ENCODE data around the gene RCOR2. TPM values are rescaled to one million over a fixed set of nuclear protein-coding genes. Genes with fewer than 3 reads are reported as not detected.

Gene RCOR2
- total and polyA plus RNA-seq, 2 of the 13 experiments (the other 11 are each of a cell fraction or from before 2014, with no cell fraction given) = 8.3 to 8.5 TPM

DNA sequence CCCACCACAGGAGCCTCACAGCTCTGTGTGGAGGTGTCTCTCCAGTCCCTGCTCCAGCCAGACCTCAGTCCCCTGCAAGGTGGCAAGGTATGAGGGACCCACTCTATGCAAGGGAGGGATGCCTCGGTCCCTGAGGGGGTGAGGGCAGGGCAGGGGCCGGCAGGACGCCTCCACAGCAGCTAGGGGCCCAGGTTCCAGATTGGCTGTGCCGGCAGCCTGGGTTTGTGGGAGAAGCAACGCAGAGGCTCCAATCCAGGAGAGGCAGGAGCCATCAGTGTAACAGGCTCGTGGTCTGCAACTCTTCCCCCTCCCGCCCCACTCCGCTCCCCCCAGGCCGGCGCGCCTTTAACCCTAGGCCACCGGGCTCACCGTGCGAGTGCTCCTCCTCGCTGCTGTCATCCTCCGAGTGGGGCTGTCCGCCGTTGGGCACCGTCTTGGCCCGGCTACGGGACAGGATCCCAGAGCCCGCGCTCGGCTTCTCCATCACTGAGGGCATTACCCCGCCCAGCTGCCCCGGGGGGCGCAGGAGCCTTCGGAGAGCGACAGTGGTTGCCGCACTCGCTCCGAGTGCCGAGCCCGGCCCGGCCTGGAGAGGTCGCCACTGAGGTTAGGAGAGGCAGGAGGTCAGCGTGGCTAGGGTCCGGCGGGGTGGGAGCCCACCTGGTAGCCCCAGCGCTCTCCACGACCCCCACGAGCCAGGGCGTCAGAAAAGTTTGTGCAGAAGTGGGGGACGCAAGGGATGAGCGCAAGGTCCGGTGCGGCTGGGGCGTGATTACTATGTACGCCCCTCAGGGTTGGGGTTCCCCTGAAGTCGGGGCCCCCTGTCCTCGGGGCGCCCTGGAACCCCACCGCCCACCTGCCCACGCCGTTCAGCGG lies 765 bp downstream of the RCOR2 start (continued):
- TF ChIP-seq, protein P1, sequence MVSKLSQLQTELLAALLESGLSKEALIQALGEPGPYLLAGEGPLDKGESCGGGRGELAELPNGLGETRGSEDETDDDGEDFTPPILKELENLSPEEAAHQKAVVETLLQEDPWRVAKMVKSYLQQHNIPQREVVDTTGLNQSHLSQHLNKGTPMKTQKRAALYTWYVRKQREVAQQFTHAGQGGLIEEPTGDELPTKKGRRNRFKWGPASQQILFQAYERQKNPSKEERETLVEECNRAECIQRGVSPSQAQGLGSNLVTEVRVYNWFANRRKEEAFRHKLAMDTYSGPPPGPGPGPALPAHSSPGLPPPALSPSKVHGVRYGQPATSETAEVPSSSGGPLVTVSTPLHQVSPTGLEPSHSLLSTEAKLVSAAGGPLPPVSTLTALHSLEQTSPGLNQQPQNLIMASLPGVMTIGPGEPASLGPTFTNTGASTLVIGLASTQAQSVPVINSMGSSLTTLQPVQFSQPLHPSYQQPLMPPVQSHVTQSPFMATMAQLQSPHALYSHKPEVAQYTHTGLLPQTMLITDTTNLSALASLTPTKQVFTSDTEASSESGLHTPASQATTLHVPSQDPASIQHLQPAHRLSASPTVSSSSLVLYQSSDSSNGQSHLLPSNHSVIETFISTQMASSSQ (IDR thresholded peaks at IDR 0.05; ENCODE audit: low read depth) = no peak
- TF ChIP-seq, protein P1 (CRISPR knock-in tag; IDR thresholded peaks at IDR 0.05; ENCODE audit: borderline replicate concordance) = no peak
- TF ChIP-seq, protein P2, sequence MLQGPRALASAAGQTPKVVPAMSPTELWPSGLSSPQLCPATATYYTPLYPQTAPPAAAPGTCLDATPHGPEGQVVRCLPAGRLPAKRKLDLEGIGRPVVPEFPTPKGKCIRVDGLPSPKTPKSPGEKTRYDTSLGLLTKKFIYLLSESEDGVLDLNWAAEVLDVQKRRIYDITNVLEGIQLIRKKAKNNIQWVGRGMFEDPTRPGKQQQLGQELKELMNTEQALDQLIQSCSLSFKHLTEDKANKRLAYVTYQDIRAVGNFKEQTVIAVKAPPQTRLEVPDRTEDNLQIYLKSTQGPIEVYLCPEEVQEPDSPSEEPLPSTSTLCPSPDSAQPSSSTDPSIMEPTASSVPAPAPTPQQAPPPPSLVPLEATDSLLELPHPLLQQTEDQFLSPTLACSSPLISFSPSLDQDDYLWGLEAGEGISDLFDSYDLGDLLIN (CRISPR knock-in tag; IDR thresholded peaks at IDR 0.05; ENCODE audit: borderline replicate concordance) = no peak
- TF ChIP-seq SIX1 (CRISPR knock-in tag; IDR thresholded peaks at IDR 0.05; ENCODE audit: borderline replicate concordance) (no peak), PHF21A (CRISPR knock-in tag; IDR thresholded peaks at IDR 0.05) (no peak), ISX (CRISPR knock-in tag; conservative IDR thresholded peaks at IDR 0.05) (no peak), MAFK (conservative IDR thresholded peaks at IDR 0.05 in 1 of 2, IDR thresholded peaks at IDR 0.05 in 1 of 2; ENCODE audit: low read length in 2 of 2) (no peak), ZNF772 (CRISPR knock-in tag; IDR thresholded peaks at IDR 0.05) (no peak), ZNF558 (CRISPR knock-in tag; IDR thresholded peaks at IDR 0.05; ENCODE audit: borderline replicate concordance) (no peak), SOX6 (IDR thresholded peaks at IDR 0.05) (no peak), SOX6 (CRISPR knock-in tag; IDR thresholded peaks at IDR 0.05) (0 out of 2 replicates have a peak, but pooled peaks have one; percentile 31), SATB2 (CRISPR knock-in tag; IDR thresholded peaks at IDR 0.05) (no peak), YEATS2 (CRISPR knock-in tag; IDR thresholded peaks at IDR 0.05; ENCODE audit: borderline replicate concordance) (no peak), ZNF3 (CRISPR knock-in tag; IDR thresholded peaks at IDR 0.05) (no peak), MTF2 (CRISPR knock-in tag; IDR thresholded peaks at IDR 0.05; ENCODE audit: borderline replicate concordance) (no peak)
- TF ChIP-seq, protein P3, sequence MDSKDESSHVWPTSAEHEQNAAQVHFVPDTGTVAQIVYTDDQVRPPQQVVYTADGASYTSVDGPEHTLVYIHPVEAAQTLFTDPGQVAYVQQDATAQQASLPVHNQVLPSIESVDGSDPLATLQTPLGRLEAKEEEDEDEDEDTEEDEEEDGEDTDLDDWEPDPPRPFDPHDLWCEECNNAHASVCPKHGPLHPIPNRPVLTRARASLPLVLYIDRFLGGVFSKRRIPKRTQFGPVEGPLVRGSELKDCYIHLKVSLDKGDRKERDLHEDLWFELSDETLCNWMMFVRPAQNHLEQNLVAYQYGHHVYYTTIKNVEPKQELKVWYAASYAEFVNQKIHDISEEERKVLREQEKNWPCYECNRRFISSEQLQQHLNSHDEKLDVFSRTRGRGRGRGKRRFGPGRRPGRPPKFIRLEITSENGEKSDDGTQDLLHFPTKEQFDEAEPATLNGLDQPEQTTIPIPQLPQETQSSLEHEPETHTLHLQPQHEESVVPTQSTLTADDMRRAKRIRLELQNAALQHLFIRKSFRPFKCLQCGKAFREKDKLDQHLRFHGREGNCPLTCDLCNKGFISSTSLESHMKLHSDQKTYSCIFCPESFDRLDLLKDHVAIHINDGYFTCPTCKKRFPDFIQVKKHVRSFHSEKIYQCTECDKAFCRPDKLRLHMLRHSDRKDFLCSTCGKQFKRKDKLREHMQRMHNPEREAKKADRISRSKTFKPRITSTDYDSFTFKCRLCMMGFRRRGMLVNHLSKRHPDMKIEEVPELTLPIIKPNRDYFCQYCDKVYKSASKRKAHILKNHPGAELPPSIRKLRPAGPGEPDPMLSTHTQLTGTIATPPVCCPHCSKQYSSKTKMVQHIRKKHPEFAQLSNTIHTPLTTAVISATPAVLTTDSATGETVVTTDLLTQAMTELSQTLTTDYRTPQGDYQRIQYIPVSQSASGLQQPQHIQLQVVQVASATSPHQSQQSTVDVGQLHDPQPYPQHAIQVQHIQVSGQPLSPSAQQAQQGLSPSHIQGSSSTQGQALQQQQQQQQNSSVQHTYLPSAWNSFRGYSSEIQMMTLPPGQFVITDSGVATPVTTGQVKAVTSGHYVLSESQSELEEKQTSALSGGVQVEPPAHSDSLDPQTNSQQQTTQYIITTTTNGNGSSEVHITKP (CRISPR knock-in tag; IDR thresholded peaks at IDR 0.05; ENCODE audit: low read depth) = no peak
- TF ChIP-seq, protein P4, sequence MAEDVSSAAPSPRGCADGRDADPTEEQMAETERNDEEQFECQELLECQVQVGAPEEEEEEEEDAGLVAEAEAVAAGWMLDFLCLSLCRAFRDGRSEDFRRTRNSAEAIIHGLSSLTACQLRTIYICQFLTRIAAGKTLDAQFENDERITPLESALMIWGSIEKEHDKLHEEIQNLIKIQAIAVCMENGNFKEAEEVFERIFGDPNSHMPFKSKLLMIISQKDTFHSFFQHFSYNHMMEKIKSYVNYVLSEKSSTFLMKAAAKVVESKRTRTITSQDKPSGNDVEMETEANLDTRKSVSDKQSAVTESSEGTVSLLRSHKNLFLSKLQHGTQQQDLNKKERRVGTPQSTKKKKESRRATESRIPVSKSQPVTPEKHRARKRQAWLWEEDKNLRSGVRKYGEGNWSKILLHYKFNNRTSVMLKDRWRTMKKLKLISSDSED (CRISPR knock-in tag; IDR thresholded peaks at IDR 0.05) = no peak

Measured in HepG2 (cell line).